H1 (cell line): Measurements from ENCODE around the gene TDP1. TPM values are rescaled to one million over a fixed set of nuclear protein-coding genes. Genes with fewer than 3 reads are reported as not detected.
"Not testable (repeated sequence)": the region's sequence is repeated elsewhere in the genome, so short reads cannot be mapped to it uniquely, and the experiment has no call there.

ENCODE experiments used
- CTCF ChIA-PET: fragments of 300-600 bp; sonication (Branson Sonifier 250); formaldehyde crosslinking; loops from one replicate; lab custom pipeline; 2021; ENCODE audit not compliant: partially characterized antibody; lab: Charles Lee
- POLR2A ChIA-PET: fragments of 300-600 bp; sonication (Branson Sonifier 250); formaldehyde crosslinking; loops from one replicate; lab custom pipeline; 2021; ENCODE audit warnings: inconsistent platforms; ENCODE audit not compliant: partially characterized antibody; lab: Charles Lee
- DNase-seq, 2 experiments: peaks; one replicate each; pipeline versions ENCODE4 v3.0.0 to v3.0.0-alpha.2; 2010 to 2022; ENCODE audit warnings: low spot score in 2 of 2, low read depth in 1 of 2, mixed read lengths in 1 of 2
- FAIRE-seq: peaks from 2 replicates; lab custom pipeline; 2011; peaks lifted over from hg19 to GRCh38; lab: Jason Lieb, UNC
- H2AFZ ChIP-seq: 2 replicates; pipeline ENCODE4 v1.8.1; 2012; ENCODE audit warnings: low read length, inconsistent platforms
- H2AK5ac ChIP-seq: 2 replicates; pipeline ENCODE4 v1.6.1; 2013; ENCODE audit warnings: low read depth, low read length
- H2BK120ac ChIP-seq: replicated peaks from 2 replicates; pipeline ENCODE3; 2013; ENCODE audit warnings: low read depth, low read length, inconsistent platforms
- H2BK12ac ChIP-seq: 2 replicates; pipeline ENCODE4 v1.6.1; 2013; ENCODE audit warnings: low read depth, low read length
- H2BK15ac ChIP-seq: 2 replicates; pipeline ENCODE4 v1.6.1; 2013; ENCODE audit warnings: low read length
- H2BK20ac ChIP-seq: 2 replicates; pipeline ENCODE4 v1.6.1; 2013; ENCODE audit warnings: low read length
- H2BK5ac ChIP-seq: 2 replicates; pipeline ENCODE4 v1.6.1; 2013; ENCODE audit warnings: low read depth, low read length
- H3K14ac ChIP-seq: 2 replicates; pipeline ENCODE4 v1.6.1; 2013; ENCODE audit warnings: inconsistent platforms; ENCODE audit not compliant: insufficient read length
- H3K18ac ChIP-seq: 2 replicates; pipeline ENCODE4 v1.6.1; 2013; ENCODE audit warnings: low read length; ENCODE audit errors: extremely low read depth
- H3K23ac ChIP-seq: 2 replicates; pipeline ENCODE4 v1.6.1; 2013; ENCODE audit warnings: inconsistent platforms; ENCODE audit not compliant: insufficient read length
- H3K23me2 ChIP-seq: 2 replicates; pipeline ENCODE4 v1.6.1; 2013; ENCODE audit warnings: low read depth, low read length
- H3K27ac ChIP-seq: 2 replicates; pipeline ENCODE4 v1.6.1; 2011; ENCODE audit warnings: low read depth, low read length, inconsistent platforms
- H3K27me3 ChIP-seq, 4 experiments: replicated peaks in 1 of 4; 1 replicate in 1 of 4; 2 replicates in 3 of 4; pipeline versions ENCODE4 v1.6.1 to v1.8.1; 2011 to 2013; ENCODE audit warnings: low read length in 3 of 4, mild to moderate bottlenecking in 3 of 4, inconsistent platforms in 2 of 4, mixed read lengths in 2 of 4, moderate library complexity in 1 of 4; ENCODE audit not compliant: control insufficient read depth in 3 of 4, insufficient read depth in 3 of 4; ENCODE audit errors: extremely low read depth in 1 of 4
- H3K36me3 ChIP-seq, 4 experiments: 2 replicates each; pipeline versions ENCODE4 v1.6.1 to v1.8.1; 2011 to 2013; ENCODE audit warnings: mild to moderate bottlenecking in 4 of 4, low read length in 3 of 4, moderate library complexity in 2 of 4, control low read depth in 1 of 4, inconsistent platforms in 1 of 4; ENCODE audit not compliant: insufficient read depth in 4 of 4, control insufficient read depth in 2 of 4
- H3K4ac ChIP-seq: replicated peaks from 2 replicates; pipeline ENCODE3; 2013; ENCODE audit warnings: low read length, low read depth, mixed read lengths, inconsistent platforms; ENCODE audit not compliant: insufficient read length
- H3K4me1 ChIP-seq, 4 experiments: replicated peaks in 1 of 4; 1 replicate in 1 of 4; 2 replicates in 3 of 4; pipeline versions ENCODE4 v1.6.1 to v1.8.1; 2011 to 2013; ENCODE audit warnings: low read length in 3 of 4, inconsistent platforms in 2 of 4, mixed read lengths in 1 of 4; ENCODE audit not compliant: insufficient read depth in 4 of 4, control insufficient read depth in 3 of 4
- H3K4me2 ChIP-seq, 2 experiments: 2 replicates each; pipeline versions ENCODE4 v1.6.1 to v1.8.1; 2011 to 2013; ENCODE audit warnings: low read depth in 2 of 2, low read length in 2 of 2, control low read depth in 1 of 2, inconsistent platforms in 1 of 2, mild to moderate bottlenecking in 1 of 2; ENCODE audit not compliant: insufficient read depth in 1 of 2
- H3K4me3 ChIP-seq, 4 experiments: fragments of 200-600, 300-600 bp in 1 of 4; sonication (generic), shearing (Covaris generic), sonication (Bioruptor Twin) in 1 of 4; 2 replicates each; pipeline versions ENCODE4 v1.5.1 to v1.8.1; 2011 to 2016; ENCODE audit warnings: low read length in 4 of 4, low read depth in 3 of 4, control low read depth in 2 of 4, inconsistent platforms in 2 of 4, mild to moderate bottlenecking in 2 of 4, mixed read lengths in 1 of 4, moderate library complexity in 1 of 4; ENCODE audit not compliant: insufficient read depth in 2 of 4; ENCODE audit errors: extremely low read depth in 1 of 4
- H3K56ac ChIP-seq: replicated peaks from 2 replicates; pipeline ENCODE3; 2013; ENCODE audit warnings: low read depth, mild to moderate bottlenecking, mixed read lengths, low read length, inconsistent platforms; ENCODE audit not compliant: insufficient read length
- H3K79me1 ChIP-seq: 2 replicates; pipeline ENCODE4 v1.6.1; 2013; ENCODE audit warnings: low read depth, low read length, control low read depth
- H3K79me2 ChIP-seq, 2 experiments: 2 replicates each; pipeline versions ENCODE4 v1.6.1 to v1.8.1; 2012 to 2013; ENCODE audit warnings: low read length in 2 of 2, mild to moderate bottlenecking in 2 of 2, inconsistent platforms in 1 of 2; ENCODE audit not compliant: insufficient read depth in 2 of 2, control insufficient read depth in 1 of 2
- H3K9ac ChIP-seq, 4 experiments: replicated peaks in 1 of 4; 1 replicate in 1 of 4; 2 replicates in 3 of 4; pipeline versions ENCODE4 v1.6.1 to v1.8.1; 2011 to 2013; ENCODE audit warnings: low read depth in 3 of 4, low read length in 3 of 4, control low read depth in 2 of 4, mild to moderate bottlenecking in 2 of 4, moderate library complexity in 2 of 4, inconsistent platforms in 1 of 4; ENCODE audit errors: extremely low read depth in 1 of 4
- H3K9me3 ChIP-seq, 2 experiments: 2 replicates each; pipeline versions ENCODE4 v1.6.1 to v1.8.1; 2012 to 2013; ENCODE audit warnings: mild to moderate bottlenecking in 2 of 2, moderate library complexity in 2 of 2, control low read depth in 1 of 2, inconsistent platforms in 1 of 2, low read depth in 1 of 2, low read length in 1 of 2, mixed read lengths in 1 of 2; ENCODE audit not compliant: insufficient read depth in 2 of 2
- H4K20me1 ChIP-seq, 2 experiments: replicated peaks in 1 of 2; 2 replicates each; pipeline versions ENCODE3 to v1.8.1; 2011 to 2013; ENCODE audit warnings: inconsistent platforms in 2 of 2, low read length in 2 of 2, mild to moderate bottlenecking in 1 of 2; ENCODE audit not compliant: insufficient read depth in 2 of 2, control insufficient read depth in 1 of 2
- H4K5ac ChIP-seq: 2 replicates; pipeline ENCODE4 v1.6.1; 2013; ENCODE audit warnings: low read length, low read depth, mixed read lengths, inconsistent platforms; ENCODE audit not compliant: insufficient read length
- H4K8ac ChIP-seq: 2 replicates; pipeline ENCODE4 v1.8.0; 2013; ENCODE audit warnings: mild to moderate bottlenecking, moderate library complexity, low read length, inconsistent platforms; ENCODE audit not compliant: insufficient read depth; ENCODE audit errors: extremely low read depth
- H4K91ac ChIP-seq: replicated peaks from 2 replicates; pipeline ENCODE3; 2013; ENCODE audit warnings: low read length, mixed read lengths, inconsistent platforms; ENCODE audit not compliant: insufficient read length
- WGBS, 2 experiments: shearing (Covaris generic) in 1 of 2; methylation state at CpG; one replicate each; pipeline versions ENCODE4 v1.1.6 to v1.1.7; 2013 to 2015; ENCODE audit warnings: low lambda C conversion rate in 2 of 2, mixed read lengths in 2 of 2, inconsistent platforms in 1 of 2, low coverage in 1 of 2, missing lambda C conversion rate in 1 of 2; ENCODE audit not compliant: insufficient replicate concordance in 2 of 2, insufficient coverage in 1 of 2, insufficient read length in 1 of 2; ENCODE audit errors: extremely low coverage in 1 of 2, missing lambda C conversion rate in 1 of 2; 5-methylcytosine and 5-hydroxymethylcytosine counted together
- polyA plus RNA-seq, 7 experiments: library from polyadenylated mRNA; depleted of rRNA in 3 of 7; stranded (reverse) in 5 of 7; unstranded in 2 of 7; fragments of >200 nt in 5 of 7; fragments of 200-250 nt in 2 of 7; gene quantifications; 1 replicate in 5 of 7; 2 replicates in 1 of 7; 4 replicates in 1 of 7; pipeline versions ENCODE4 v1.2.1 to v1.2.3, GENCODE V29; 2011 to 2013; ENCODE audit warnings: missing spikeins in 2 of 7, mixed read lengths in 2 of 7
- total RNA-seq: library from RNA; stranded (reverse); fragmentation: NEBNext Ultra II Directional; extraction: Animal tissue kit (Norgen Biotek cat#: 25700); gene quantifications from 2 replicates; pipeline ENCODE4 v1.2.1, GENCODE V29; 2021

The TDP1 gene
- total and polyA plus RNA-seq, 2 of the 8 experiments (the other 6 are each of a cell fraction or from before 2014, with no cell fraction given) = 32.2 to 69.9 TPM

- H3K14ac ChIP-seq, H2AK5ac ChIP-seq, H2AFZ ChIP-seq, H3K27ac ChIP-seq, H3K18ac ChIP-seq, H3K4me2 ChIP-seq, H3K79me1 ChIP-seq, H3K9ac ChIP-seq, H3K4ac ChIP-seq, H2BK12ac ChIP-seq, H3K4me1 ChIP-seq, H2BK120ac ChIP-seq, H3K56ac ChIP-seq, CTCF ChIA-PET, H3K23ac ChIP-seq, H3K9me3 ChIP-seq, FAIRE-seq, H2BK5ac ChIP-seq, H4K5ac ChIP-seq, H2BK15ac ChIP-seq, H2BK20ac ChIP-seq, H4K20me1 ChIP-seq, H3K23me2 ChIP-seq, H4K91ac ChIP-seq, H3K79me2 ChIP-seq, POLR2A ChIA-PET, H4K8ac ChIP-seq, H3K4me3 ChIP-seq, H3K27me3 ChIP-seq, DNase-seq: not testable (repeated sequence)
- WGBS, 2 experiments = 85% methylated on average over 4 of the region's 4 CpGs; no CpG with 5 or more reads in 1 of the 2 experiments
- peaks cover 0 to 17% (median 10%) of the 10 kb centered on the region in 4 experiments; a peak in 5 of 8 replicates for H3K36me3 ChIP-seq
Measured at GRCh38 chr14:90026608-90027007, 70.9 kb downstream of the TDP1 start.
